Testis (tissue), 3 donors: ENCODE results near the gene PTPRC. TPM values are rescaled to one million over a fixed set of nuclear protein-coding genes. Genes with fewer than 3 reads are reported as not detected.

Source experiments
- DNase-seq: peaks from one replicate; pipeline ENCODE4 v3.0.0-alpha.2; 2019
- H3K27ac ChIP-seq, 2 donors: fragments of 200-600 bp; sonication (generic); one replicate each; pipeline ENCODE4 v1.5.1; 2019
- H3K27me3 ChIP-seq: fragments of 200-600 bp; sonication (generic); one replicate; pipeline ENCODE4 v1.5.1; 2019
- H3K36me3 ChIP-seq: fragments of 200-600 bp; sonication (generic); one replicate; pipeline ENCODE4 v1.5.1; 2017; ENCODE audit warnings: low read depth; ENCODE audit errors: missing control alignments
- H3K4me1 ChIP-seq: fragments of 200-600 bp; sonication (generic); one replicate; pipeline ENCODE4 v1.5.1; 2019
- H3K4me3 ChIP-seq, 2 donors: fragments of 200-600 bp; sonication (generic); one replicate each; pipeline ENCODE4 v1.5.1; 2017 to 2019
- H3K9me3 ChIP-seq: fragments of 200-600 bp; sonication (generic); one replicate; pipeline ENCODE4 v1.5.1; 2017
- CTCF ChIP-seq, 3 experiments: fragments of 450-650 bp in 2 of 3; fragments of 200-600 bp in 1 of 3; sonication (generic) in 1 of 3; IDR thresholded peaks; one replicate each; pipeline ENCODE4 v1.5.1; 2016 to 2019; ENCODE audit warnings: antibody characterized with exemption in 3 of 3, mild to moderate bottlenecking in 2 of 3, moderate library complexity in 1 of 3
- POLR2A ChIP-seq: fragments of 450-650 bp; IDR thresholded peaks from one replicate; pipeline ENCODE4 v1.6.1; 2017; ENCODE audit warnings: antibody characterized with exemption, mild to moderate bottlenecking, moderate library complexity
- WGBS, 2 donors: methylation state at CpG; one replicate each; pipeline ENCODE4 v1.1.5; 2018; 5-methylcytosine and 5-hydroxymethylcytosine counted together
- intact Hi-C: fragments of 100-400 bp; cut with DNase I; formaldehyde crosslinking; loops from one replicate; pipeline ENCODE4 v1.15.1; 2023; ENCODE audit warnings: low total_unique reads
- polyA plus RNA-seq: library from polyadenylated mRNA; stranded (reverse); fragments of 350-450 nt; fragmentation: Illumina TruSeq; extraction: RNeasy Lipid Tissue Mini Kit (QIAGEN cat#74804); gene quantifications from one replicate; pipeline ENCODE4 v1.2.3, GENCODE V29; 2014; ENCODE audit warnings: low read depth, low replicate concordance; ENCODE audit not compliant: insufficient read depth
- total RNA-seq, 2 donors: library from RNA; depleted of rRNA; stranded (reverse); fragments of >200 nt; gene quantifications; one replicate each; pipeline ENCODE4 v1.2.3, GENCODE V29; 2016

The PTPRC gene
- total and polyA plus RNA-seq, 3 donors from 2014 or later, result 5.1 to 10.8 (median 9.7) TPM

GRCh38 chr1:198755715-198756114, 116.9 kb downstream of the PTPRC start:
- 53 to 67% methylated on average over 2 of the region's 2 CpGs for WGBS, 2 donors
- no peaks in the 10 kb centered on the region for H3K36me3 ChIP-seq
- no peaks in the 10 kb centered on the region for H3K27me3 ChIP-seq
- H3K9me3 ChIP-seq, result no peaks in the 10 kb centered on the region
- DNase-seq, result no peak
- intact Hi-C loops, result no loop called here
- TF ChIP-seq CTCF (IDR thresholded peaks at IDR 0.05) (no peak), POLR2A (no peak)
- H3K4me3 ChIP-seq, result no peak overlapping the region
- no peak overlapping the region for H3K27ac ChIP-seq
- H3K4me1 ChIP-seq, result no peaks in the 10 kb centered on the region

GRCh38 chr1:198756470-198756869, 117.6 kb downstream of the PTPRC start:
- Histone ChIP-seq H3K36me3 (no peaks in the 10 kb centered on the region), H3K4me1 (no peaks in the 10 kb centered on the region), H3K4me3 (no peak overlapping the region), H3K27me3 (no peaks in the 10 kb centered on the region), H3K27ac (no peak overlapping the region), H3K9me3 (no peaks in the 10 kb centered on the region)
- TF ChIP-seq POLR2A (no peak), CTCF (IDR thresholded peaks at IDR 0.05) (peak in 1 of 3 experiments; percentile 16)
- DNase-seq, result no peak
- intact Hi-C loops, result no loop called here

- no peak overlapping the region for H3K4me3 ChIP-seq
- no peaks in the 10 kb centered on the region for H3K9me3 ChIP-seq
- H3K27me3 ChIP-seq, result no peaks in the 10 kb centered on the region
- no peak for DNase-seq
- TF ChIP-seq CTCF (IDR thresholded peaks at IDR 0.05) (no peak), POLR2A (no peak)
- intact Hi-C loops, result no loop called here
- H3K36me3 ChIP-seq, result no peaks in the 10 kb centered on the region
- H3K27ac ChIP-seq, result no peak overlapping the region
- no peaks in the 10 kb centered on the region for H3K4me1 ChIP-seq
- WGBS, 2 donors, result 87 to 93% methylated on average over 4 of the region's 4 CpGs
Measured at GRCh38 chr1:198761859-198762616, 123.2 kb downstream of the PTPRC start.

- Histone ChIP-seq H3K27me3 (no peaks in the 10 kb centered on the region), H3K27ac (no peak overlapping the region), H3K9me3 (no peaks in the 10 kb centered on the region), H3K36me3 (no peaks in the 10 kb centered on the region), H3K4me1 (no peaks in the 10 kb centered on the region), H3K4me3 (no peak overlapping the region)
- TF ChIP-seq CTCF (IDR thresholded peaks at IDR 0.05) (no peak), POLR2A (no peak)
- 33 to 56% methylated on average over 1 of the region's 1 CpG for WGBS, 2 donors
- intact Hi-C loops, result no loop called here
- DNase-seq, result no peak
Measured at GRCh38 chr1:198763298-198763714, 124.5 kb downstream of the PTPRC start.

GRCh38 chr1:198764748-198765147, 125.9 kb downstream of the PTPRC start:
- 55 to 62% methylated on average over 2 of the region's 2 CpGs for WGBS, 2 donors
- no peaks in the 10 kb centered on the region for H3K36me3 ChIP-seq
- H3K27me3 ChIP-seq, result no peaks in the 10 kb centered on the region
- no peak for DNase-seq
- H3K27ac ChIP-seq, result no peak overlapping the region
- H3K4me3 ChIP-seq, result no peak overlapping the region
- TF ChIP-seq POLR2A (no peak), CTCF (IDR thresholded peaks at IDR 0.05) (no peak)
- no peaks in the 10 kb centered on the region for H3K9me3 ChIP-seq
- no peaks in the 10 kb centered on the region for H3K4me1 ChIP-seq
- intact Hi-C loops, result no loop called here
